Activated naive CD4-positive, alpha-beta T cell treated with anti-CD3 and anti-CD28 coated beads for 36 hours (primary cell): Measurements from ENCODE around the gene NEURL2. TPM values are rescaled to one million over a fixed set of nuclear protein-coding genes. Genes with fewer than 3 reads are reported as not detected.

Source experiments
- CTCF ChIA-PET: fragments of 350-600 bp; sonication (Branson Sonifier 250); formaldehyde crosslinking; loops from one replicate; lab custom pipeline; 2021; ENCODE audit warnings: antibody characterized with exemption; lab: Charles Lee
- DNase-seq: peaks from one replicate; pipeline ENCODE4 v3.0.0-alpha.2; 2020
- H3K27ac Mint-ChIP-seq: one replicate; pipeline ENCODE4 v1.8.0; 2021; ENCODE audit warnings: mild to moderate bottlenecking, mixed read lengths
- H3K27me3 Mint-ChIP-seq: one replicate; pipeline ENCODE4 v1.8.0; 2021; ENCODE audit warnings: low read depth, mixed read lengths
- H3K36me3 Mint-ChIP-seq: one replicate; pipeline ENCODE4 v1.8.0; 2021; ENCODE audit warnings: low read depth, mixed read lengths
- H3K4me1 Mint-ChIP-seq: one replicate; pipeline ENCODE4 v1.8.0; 2021; ENCODE audit warnings: low read depth, mixed read lengths
- H3K4me3 Mint-ChIP-seq: one replicate; pipeline ENCODE4 v1.8.0; 2021; ENCODE audit warnings: mild to moderate bottlenecking, moderate library complexity, mixed read lengths
- H3K9me3 Mint-ChIP-seq: one replicate; pipeline ENCODE4 v1.8.0; 2021; ENCODE audit warnings: mixed read lengths
- intact Hi-C: fragments of 100-400 bp; cut with micrococcal nuclease; formaldehyde crosslinking; loops from one replicate; pipeline ENCODE4 v1.15.1; 2023
- total RNA-seq, 2 experiments: library from RNA; stranded (reverse); gene quantifications; one replicate each; pipeline ENCODE4 v1.2.3, GENCODE V29; 2021

The NEURL2 gene, protein sequence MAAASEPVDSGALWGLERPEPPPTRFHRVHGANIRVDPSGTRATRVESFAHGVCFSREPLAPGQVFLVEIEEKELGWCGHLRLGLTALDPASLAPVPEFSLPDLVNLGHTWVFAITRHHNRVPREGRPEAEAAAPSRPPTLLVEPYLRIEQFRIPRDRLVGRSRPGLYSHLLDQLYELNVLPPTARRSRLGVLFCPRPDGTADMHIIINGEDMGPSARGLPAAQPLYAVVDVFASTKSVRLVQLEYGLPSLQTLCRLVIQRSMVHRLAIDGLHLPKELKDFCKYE
- total RNA-seq = 1 to 10 TPM in 1 of 2 experiments, under 1 TPM in 1; 0.99 to 1.4 TPM

DNA sequence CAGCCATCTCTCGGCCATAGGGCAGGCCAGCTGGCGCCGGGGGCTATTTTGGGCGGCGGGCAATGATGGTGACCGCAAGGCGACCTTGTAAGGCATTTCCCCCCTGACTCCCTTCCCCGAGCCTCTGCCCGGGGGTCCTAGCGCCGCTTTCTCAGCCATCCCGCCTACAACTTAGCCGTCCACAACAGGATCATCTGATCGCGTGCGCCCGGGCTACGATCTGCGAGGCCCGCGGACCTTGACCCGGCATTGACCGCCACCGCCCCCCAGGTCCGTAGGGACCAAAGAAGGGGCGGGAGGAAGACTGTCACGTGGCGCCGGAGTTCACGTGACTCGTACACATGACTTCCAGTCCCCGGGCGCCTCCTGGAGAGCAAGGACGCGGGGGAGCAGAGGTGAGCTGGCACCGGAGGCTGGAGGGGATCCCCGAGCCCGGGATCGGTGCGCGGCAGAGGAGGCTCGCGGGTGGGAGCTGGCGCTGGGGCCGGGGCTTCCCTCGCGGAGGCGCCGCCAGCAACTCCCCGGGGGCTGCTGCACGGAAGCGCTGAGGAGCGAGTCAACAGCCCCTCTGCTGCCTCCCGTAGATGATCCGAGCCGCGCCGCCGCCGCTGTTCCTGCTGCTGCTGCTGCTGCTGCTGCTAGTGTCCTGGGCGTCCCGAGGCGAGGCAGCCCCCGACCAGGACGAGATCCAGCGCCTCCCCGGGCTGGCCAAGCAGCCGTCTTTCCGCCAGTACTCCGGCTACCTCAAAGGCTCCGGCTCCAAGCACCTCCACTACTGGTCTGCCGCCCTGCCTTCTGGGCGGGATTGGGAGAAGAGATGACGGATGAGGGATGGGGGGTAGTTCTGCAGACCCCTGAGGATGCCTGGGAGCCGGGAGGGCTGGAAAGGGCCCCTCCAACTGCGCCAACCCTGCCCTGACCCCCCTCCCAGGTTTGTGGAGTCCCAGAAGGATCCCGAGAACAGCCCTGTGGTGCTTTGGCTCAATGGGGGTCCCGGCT, at the start of gene NEURL2, which contains the start of gene CTSA:
Gene NEURL2 (minus strand): TSS at position 224 of the 999 bp plus-strand sequence. CDS start 217 bp downstream, at position 7.
Gene CTSA (plus strand): TSS at position 351 of the 999 bp plus-strand sequence. CDS start 234 bp downstream, at position 585.
- peak; percentile 91 for DNase-seq
- intact Hi-C loops = loop anchor here (1.0 to 2.0 kb wide), 7 partner anchors 10 to 81 kb away; partner anchors contain the start of genes ACOT8, SNX21, ZNF335 and ZSWIM1
- peaks cover 5% of the 10 kb centered on the region for H3K36me3 Mint-ChIP-seq
- H3K27ac Mint-ChIP-seq = peak within 1 kb of the TSS; percentile 84
- peaks cover 22% of the 10 kb centered on the region for H3K4me1 Mint-ChIP-seq
- H3K4me3 Mint-ChIP-seq = peak within 1 kb of the TSS; percentile 89
- CTCF ChIA-PET = interaction anchor here (0.6 to 2.3 kb wide), 7 partner anchors 9 to 92 kb away, joined by 3 to 8 read pairs (median 5); partner anchors contain the start of gene ZSWIM1
- no peaks in the 10 kb centered on the region for H3K27me3 Mint-ChIP-seq
- no peaks in the 10 kb centered on the region for H3K9me3 Mint-ChIP-seq

DNA sequence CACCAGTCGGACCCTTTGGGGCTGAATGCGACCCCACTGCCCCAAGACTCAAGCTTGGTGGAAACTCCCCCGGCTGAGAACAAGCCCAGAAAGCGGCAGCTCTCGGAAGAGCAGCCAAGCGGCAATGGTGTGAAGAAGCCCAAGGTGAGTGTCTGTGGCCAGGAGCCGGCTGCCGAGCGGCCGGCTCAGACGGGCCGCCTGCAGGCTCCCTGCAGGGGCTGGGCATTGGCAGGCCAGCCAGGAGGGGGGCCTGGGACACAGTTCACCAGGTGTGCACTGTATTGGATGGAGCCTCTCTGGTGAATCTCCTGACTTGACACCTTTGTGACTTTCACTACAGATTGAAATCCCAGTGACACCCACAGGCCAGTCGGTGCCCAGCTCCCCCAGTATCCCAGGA, 49.5 kb upstream of the NEURL2 start:
- Mint-ChIP-seq H3K27me3 (no peaks in the 10 kb centered on the region), H3K4me3 (no peak overlapping the region), H3K36me3 (peaks cover 31% of the 10 kb centered on the region), H3K9me3 (no peaks in the 10 kb centered on the region), H3K4me1 (peaks cover 31% of the 10 kb centered on the region), H3K27ac (no peak overlapping the region)
- CTCF ChIA-PET = no interaction called here
- intact Hi-C loops = no loop called here
- no peak for DNase-seq

DNA sequence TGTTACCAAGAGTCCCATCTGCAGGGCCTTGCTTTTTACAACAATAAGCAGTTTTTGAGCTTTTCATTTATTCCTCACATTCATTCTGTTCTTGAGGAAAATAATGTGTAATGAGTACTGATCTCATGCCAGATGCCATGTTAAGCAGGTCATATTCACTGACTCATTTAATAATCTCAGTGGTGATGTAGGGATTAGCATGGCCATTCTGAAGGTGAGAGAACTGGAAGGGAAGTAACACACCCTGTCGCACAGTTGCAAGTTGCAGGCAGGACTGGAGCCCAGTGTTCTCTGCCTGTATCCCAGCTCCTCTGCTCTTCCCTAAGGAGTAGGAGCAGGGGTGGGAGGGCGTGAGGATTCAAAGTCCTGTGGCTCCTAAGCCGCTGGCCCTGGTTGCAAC, 49.0 kb upstream of the NEURL2 start:
- Mint-ChIP-seq H3K27me3 (no peaks in the 10 kb centered on the region), H3K4me3 (no peak overlapping the region), H3K4me1 (peaks cover 31% of the 10 kb centered on the region), H3K9me3 (no peaks in the 10 kb centered on the region), H3K36me3 (peaks cover 31% of the 10 kb centered on the region), H3K27ac (no peak overlapping the region)
- CTCF ChIA-PET = interaction anchor here (0.7 to 1.6 kb wide), 2 partner anchors 25 to 30 kb away, joined by 3 to 8 read pairs; no protein-coding TSS in a partner anchor
- intact Hi-C loops = no loop called here
- DNase-seq = no peak

- Mint-ChIP-seq H3K27me3 (no peaks in the 10 kb centered on the region), H3K9me3 (no peaks in the 10 kb centered on the region), H3K27ac (no peak overlapping the region), H3K36me3 (peaks cover 31% of the 10 kb centered on the region), H3K4me1 (peaks cover 26% of the 10 kb centered on the region), H3K4me3 (no peak overlapping the region)
- DNase-seq = no peak
- intact Hi-C loops = no loop called here
- CTCF ChIA-PET = interaction anchor here (1.0 to 1.6 kb wide), 3 partner anchors 30 to 74 kb away, joined by 3 to 8 read pairs (median 3); no protein-coding TSS in a partner anchor
Measured at GRCh38 chr20:45938727-45939438, 47.9 kb upstream of the NEURL2 start.

DNA sequence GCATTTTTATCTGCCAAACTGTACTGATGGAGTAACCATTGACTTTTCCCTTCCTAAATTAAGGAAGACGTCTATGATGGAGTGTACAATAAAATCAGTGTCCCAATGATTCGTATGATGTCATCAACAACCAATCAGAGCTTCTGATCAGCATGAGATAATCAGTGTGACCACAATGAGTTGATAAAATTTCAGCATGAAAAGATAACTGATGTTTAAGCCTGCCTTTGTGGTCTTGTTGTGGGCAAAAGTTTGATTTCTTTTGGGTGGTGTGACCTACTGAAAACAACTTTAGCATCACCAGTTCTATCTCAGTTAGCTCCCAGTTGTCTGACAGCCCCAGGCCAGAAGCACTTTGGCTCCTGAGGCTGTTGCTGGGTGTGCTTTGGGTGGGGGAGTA, 46.8 kb upstream of the NEURL2 start:
- Mint-ChIP-seq H3K36me3 (peaks cover 26% of the 10 kb centered on the region), H3K27ac (peak overlapping the region; percentile 46), H3K27me3 (no peaks in the 10 kb centered on the region), H3K4me1 (peaks cover 29% of the 10 kb centered on the region), H3K4me3 (no peak overlapping the region), H3K9me3 (no peaks in the 10 kb centered on the region)
- DNase-seq = no peak
- CTCF ChIA-PET = interaction anchor here (0.5 to 1.4 kb wide), 6 partner anchors 9 to 241 kb away, joined by 3 to 4 read pairs (median 3); no protein-coding TSS in a partner anchor
- intact Hi-C loops = no loop called here

DNA sequence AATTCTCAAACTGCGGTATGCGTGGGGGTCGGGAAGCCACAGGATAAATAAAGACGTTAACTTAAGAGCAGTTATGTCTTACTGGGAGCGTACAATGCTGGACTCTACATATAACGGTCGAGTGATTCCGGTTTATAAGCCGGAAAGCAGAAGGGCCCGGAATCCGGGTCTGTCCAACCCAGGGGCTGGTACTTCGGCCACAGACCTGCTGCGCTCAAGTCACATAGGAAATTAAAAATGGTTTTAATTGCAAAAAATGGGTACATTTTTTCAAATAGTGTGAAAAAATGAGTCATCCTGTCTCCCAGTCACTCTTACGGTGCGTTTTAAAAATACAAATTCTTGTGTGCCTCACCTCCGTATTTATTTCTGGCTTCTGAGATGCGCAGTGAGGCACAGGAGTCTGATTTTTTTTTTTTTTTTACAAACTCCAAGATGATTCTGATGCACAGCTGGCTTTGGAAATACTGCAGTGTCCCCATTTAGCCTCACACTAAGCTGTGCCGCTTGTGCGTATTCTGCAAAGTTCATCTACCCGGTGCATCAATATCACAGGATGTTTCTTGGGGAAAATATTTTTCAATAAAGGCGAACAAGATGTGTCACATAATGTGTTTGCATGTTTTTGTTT, 44.5 kb upstream of the NEURL2 start:
- intact Hi-C loops = loop anchor here (1.0 kb wide), 5 partner anchors 44 to 154 kb away; partner anchors contain the start of genes ACOT8, CTSA, NCOA5 and NEURL2
- Mint-ChIP-seq H3K9me3 (no peaks in the 10 kb centered on the region), H3K27ac (peak overlapping the region; percentile 92), H3K4me3 (peak overlapping the region; percentile 85), H3K36me3 (peaks cover 26% of the 10 kb centered on the region), H3K4me1 (peaks cover 30% of the 10 kb centered on the region), H3K27me3 (no peaks in the 10 kb centered on the region)
- CTCF ChIA-PET = interaction anchor here (2.3 kb wide), 1 partner anchor 35 kb away, joined by 9 read pairs; no protein-coding TSS in a partner anchor
- no peak for DNase-seq

GRCh38 chr20:45934586-45935415, 43.8 kb upstream of the NEURL2 start, which contains the start of gene PCIF1:
TSS of gene PCIF1 (plus strand) at chr20:45934683. CDS start at chr20:45939000, 4,317 bp downstream.
- CTCF ChIA-PET = interaction anchor here (0.5 to 2.5 kb wide), 5 partner anchors 35 to 632 kb away, joined by 3 to 19 read pairs (median 9); no protein-coding TSS in a partner anchor
- peak; percentile 99 for DNase-seq
- Mint-ChIP-seq H3K4me3 (peak within 1 kb of the TSS; percentile 93), H3K9me3 (no peaks in the 10 kb centered on the region), H3K27me3 (no peaks in the 10 kb centered on the region), H3K27ac (peak within 1 kb of the TSS; percentile 95), H3K4me1 (peaks cover 30% of the 10 kb centered on the region), H3K36me3 (peaks cover 22% of the 10 kb centered on the region)
- intact Hi-C loops = loop anchor here (1.0 to 5.0 kb wide), 10 partner anchors 38 to 752 kb away; partner anchors contain the start of genes ACOT8, CTSA, ELMO2 and NCOA5

GRCh38 chr20:45934046-45934585, 43.1 kb upstream of the NEURL2 start:
- H3K27me3 Mint-ChIP-seq = no peaks in the 10 kb centered on the region
- intact Hi-C loops = loop anchor here (1.0 to 5.0 kb wide), 5 partner anchors 38 to 753 kb away; partner anchors contain the start of genes ELMO2, TP53RK and ZNF335
- DNase-seq = no peak

GRCh38 chr20:45933266-45934045, 42.4 kb upstream of the NEURL2 start:
- Mint-ChIP-seq H3K4me1 (peaks cover 29% of the 10 kb centered on the region), H3K4me3 (peak overlapping the region; percentile 93), H3K27me3 (no peaks in the 10 kb centered on the region), H3K27ac (peak overlapping the region; percentile 95), H3K9me3 (no peaks in the 10 kb centered on the region), H3K36me3 (peaks cover 13% of the 10 kb centered on the region)
- CTCF ChIA-PET = interaction anchor here (0.6 to 2.5 kb wide), 12 partner anchors 8 to 473 kb away, joined by 3 to 19 read pairs (median 4); no protein-coding TSS in a partner anchor
- peak; percentile 84 for DNase-seq
- intact Hi-C loops = loop anchor here (1.0 to 5.0 kb wide), 7 partner anchors 22 to 754 kb away; partner anchors contain the start of genes ELMO2, TP53RK and ZNF335

More at GRCh38 chr20:45934046-45934585, 43.1 kb upstream of the NEURL2 start:
- peaks cover 16% of the 10 kb centered on the region for H3K36me3 Mint-ChIP-seq
- CTCF ChIA-PET = interaction anchor here (0.5 to 2.5 kb wide), 12 partner anchors 7 to 631 kb away, joined by 3 to 19 read pairs (median 4); no protein-coding TSS in a partner anchor
- H3K4me3 Mint-ChIP-seq = peak overlapping the region; percentile 93
- peaks cover 30% of the 10 kb centered on the region for H3K4me1 Mint-ChIP-seq
- H3K9me3 Mint-ChIP-seq = no peaks in the 10 kb centered on the region
- peak overlapping the region; percentile 95 for H3K27ac Mint-ChIP-seq
